Smooth muscle cell of the brain vasculature (primary cell): ENCODE results near the gene ERI2.
"Not testable (repeated sequence)": the region's sequence is repeated elsewhere in the genome, so short reads cannot be mapped to it uniquely, and the experiment has no call there.

Experiments used
- DNase-seq: peaks from one replicate; pipeline ENCODE4 v3.0.0-alpha.2; 2012; ENCODE audit warnings: low read depth, low spot score

ERI2 gene

DNA sequence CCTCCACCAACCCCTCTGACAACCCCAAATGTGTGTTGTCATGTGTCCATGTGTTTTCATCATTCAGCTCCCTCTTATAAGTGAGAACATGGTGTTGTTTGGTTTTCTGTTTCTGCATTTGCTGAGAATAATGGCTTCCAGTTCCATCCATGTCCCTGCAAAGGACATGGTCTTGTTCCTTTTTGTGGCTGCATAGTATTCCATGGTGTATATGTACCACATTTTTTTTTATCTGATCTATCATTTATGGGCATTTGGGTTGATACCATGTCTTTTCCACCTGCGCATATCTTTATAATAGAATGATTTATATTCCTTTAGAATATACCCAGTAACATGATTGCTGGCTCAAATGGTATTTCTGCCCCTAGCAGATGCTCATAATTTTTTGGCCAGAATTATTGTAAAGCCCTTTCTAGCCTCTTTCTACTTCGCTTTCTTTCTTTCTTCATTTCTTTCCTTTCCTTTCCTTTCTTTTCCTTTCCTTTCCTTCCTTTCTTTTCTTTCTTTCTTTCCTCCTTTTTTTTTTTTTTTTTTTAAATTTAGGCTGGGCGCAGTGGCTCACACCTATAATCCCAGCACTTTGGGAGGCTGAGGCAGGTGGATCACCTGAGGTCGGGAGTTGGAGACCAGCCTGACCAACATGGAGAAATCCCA, 12.8 kb upstream of the ERI2 start:
- DNase-seq, result no peak

DNA sequence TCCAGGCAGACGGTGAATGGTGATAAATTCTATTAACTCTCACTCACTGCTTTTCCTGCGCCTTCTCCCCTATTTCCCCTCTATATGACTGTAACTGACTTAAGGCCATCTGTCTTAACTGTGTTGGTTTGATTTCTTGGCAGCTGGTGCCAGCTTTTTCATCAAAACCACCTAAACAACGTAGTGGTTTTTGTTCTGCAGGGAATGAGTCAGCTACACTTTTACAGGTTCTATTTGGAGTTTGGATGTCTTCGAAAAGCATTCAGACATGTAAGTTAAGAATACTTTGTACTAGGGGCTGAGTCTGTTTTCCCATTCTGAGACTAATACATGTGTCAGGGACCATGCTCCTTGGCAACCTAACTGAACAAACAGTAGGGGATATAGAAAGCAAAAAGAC, 8.5 kb upstream of the ERI2 start:
- no peak for DNase-seq

DNA sequence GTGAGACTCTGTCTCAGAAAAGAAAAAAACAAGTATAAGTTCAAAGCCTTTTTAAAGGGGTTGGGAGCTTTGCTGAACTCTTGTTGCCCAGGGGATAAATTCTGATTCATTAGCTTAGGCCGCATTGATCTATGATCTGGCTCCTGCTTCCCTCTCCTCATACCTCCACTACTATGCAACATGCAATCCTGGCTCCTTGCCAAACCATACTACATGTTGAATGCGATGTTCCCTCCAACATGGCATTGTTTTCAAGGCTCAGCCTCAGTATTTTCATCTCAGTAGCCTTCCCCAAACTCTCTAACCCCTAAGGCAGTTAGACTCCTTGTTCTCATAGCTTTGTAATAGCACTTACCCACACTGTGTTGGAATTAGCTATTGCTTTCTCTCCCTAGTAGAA, 6.2 kb upstream of the ERI2 start:
- no peak for DNase-seq

GRCh38 chr16:20811889-20812439, 5.7 kb upstream of the ERI2 start:
- DNase-seq, result no peak

DNA sequence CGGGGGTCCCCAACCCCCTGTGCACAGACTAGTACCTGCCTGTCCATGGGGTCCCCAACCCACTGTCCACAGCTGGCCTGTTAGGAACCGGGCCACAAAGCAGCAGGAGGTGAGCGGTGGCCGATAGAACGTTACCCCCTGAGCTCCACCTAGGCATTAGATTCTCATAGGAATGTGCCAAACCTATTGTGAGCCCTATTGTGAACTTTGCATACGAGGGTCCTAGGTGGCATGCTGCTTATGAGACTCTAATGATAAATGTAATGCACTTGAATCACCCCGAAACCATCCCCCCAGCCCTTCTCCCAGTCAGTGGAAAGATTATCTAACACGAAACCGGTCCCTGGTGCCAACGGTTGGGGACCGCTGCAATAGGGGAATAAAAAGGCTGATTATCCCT, 1.6 kb upstream of the ERI2 start:
- DNase-seq, result no peak

DNA sequence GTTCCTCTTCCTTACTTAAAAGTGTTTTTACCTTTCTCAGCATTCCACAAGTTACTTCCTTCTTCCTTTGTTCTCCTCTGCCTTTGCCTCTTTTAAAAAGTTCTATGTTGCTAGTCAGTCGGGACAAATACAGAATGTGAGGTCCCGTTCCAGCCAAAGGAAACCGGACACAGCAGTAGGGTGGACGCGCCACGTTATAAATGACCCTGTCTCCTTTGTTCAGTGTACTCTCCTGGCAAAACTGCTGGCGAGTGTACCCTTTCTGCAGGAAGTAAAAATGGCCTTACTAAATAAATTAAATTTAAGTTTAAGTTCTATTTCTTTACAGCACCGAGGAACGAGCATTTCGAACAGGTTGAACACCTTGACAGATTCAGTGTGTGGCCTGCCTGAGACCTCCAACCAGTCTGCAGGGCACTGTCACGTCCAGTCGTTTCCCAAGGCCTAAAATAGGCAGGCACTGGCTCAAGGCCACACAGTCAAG, 546 bp downstream of the ERI2 start:
- not testable (repeated sequence) for DNase-seq

DNA sequence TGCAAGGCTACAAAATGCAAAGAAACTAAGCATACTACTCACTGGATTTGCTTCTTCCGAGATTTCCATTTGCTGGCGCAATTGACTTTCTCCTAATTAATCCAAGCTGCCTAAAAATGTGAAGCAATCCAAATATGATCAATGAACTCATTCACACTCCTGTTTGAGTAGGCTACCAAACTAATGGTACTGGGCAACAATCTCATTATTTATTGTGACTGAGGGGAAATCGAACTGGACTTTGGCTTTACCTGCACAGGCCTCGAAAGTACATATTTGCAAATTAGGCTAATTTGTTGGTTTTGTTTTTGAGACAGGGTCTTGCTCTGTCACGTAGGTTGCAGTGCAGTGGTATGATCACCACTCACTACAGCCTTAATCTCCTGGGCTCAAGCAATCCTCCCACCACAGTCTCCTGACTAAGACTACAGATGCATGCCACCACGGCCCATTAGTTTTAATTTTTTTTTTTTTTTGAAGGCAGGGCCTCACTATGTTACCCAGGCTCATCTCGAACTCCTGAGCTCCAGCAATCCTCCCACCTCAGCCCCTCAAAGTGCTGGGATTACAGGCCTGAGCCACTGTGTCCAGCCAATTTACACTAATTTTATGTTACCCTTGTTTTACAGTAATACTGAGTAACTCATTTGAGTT, 2.6 kb downstream of the ERI2 start:
- DNase-seq, result no peak

DNA sequence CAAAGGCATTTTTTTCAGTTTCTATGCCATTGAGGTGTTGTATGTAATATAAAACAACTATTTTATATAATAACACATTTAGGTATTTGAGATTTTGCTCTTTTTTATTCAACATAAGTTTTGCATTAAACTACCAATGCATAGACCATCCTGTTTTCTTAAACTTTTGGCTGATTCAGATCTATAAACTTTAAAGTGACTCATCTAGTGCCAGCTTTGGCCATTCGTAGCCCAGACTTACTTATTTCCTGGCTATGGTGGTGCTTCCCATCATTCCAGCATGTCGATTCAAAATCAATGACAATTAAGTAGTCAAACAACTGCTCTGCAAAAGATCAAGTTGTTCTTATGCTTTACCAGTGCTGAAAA, 3.1 kb downstream of the ERI2 start:
- no peak for DNase-seq

- no peak for DNase-seq
Observed at GRCh38 chr16:20801278-20801677, 5.0 kb downstream of the ERI2 start.

DNA sequence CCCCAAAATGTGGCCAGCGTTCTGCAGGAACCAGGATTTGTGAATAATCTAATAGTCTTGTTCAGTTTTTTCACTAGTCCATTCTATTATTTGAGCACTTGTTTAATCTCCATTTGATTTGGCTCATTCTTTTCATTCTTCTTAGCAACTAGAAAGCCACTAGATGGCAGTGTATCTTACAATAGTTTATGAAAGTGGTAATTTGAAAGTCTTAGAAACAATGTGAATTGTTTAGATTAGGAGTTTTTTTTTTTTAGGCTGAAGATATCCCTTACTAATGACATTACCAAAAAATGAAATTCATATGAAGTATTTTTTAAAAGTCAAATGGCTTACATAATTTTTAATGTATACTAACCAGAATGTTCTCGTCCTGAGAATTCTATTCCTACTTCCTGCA, 6.7 kb downstream of the ERI2 start:
- DNase-seq, result no peak

- DNase-seq, result no peak
Observed at GRCh38 chr16:20798364-20798763, 7.9 kb downstream of the ERI2 start.

DNA sequence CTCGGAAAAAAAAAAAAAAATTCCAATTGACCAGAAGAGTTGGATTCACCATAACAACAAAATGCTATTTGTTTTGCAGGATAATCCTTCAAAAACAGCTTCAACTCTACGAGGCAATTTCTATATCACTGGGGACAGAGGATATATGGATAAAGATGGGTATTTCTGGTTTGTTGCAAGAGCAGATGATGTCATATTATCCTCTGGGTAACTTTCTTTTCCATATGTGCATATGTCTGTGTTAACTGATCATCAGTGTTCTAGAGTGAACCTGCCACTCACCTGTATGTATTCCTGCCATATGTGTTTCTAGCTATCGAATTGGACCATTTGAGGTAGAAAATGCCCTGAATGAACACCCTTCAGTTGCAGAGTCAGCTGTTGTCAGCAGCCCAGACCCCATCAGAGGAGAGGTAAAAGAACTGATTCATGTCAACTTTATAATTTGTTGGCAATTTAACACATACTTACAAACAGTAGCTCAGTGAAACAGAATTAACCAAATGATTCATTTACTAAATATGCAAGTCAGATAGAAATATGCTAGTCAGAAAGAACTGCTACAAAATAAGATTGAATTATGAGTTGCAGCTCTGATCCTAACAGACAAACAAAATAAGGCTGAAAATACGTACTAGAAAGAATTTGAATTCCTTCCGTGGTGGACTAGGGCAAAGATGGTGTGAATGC, 14.2 kb downstream of the ERI2 start:
- DNase-seq, result no peak

DNA sequence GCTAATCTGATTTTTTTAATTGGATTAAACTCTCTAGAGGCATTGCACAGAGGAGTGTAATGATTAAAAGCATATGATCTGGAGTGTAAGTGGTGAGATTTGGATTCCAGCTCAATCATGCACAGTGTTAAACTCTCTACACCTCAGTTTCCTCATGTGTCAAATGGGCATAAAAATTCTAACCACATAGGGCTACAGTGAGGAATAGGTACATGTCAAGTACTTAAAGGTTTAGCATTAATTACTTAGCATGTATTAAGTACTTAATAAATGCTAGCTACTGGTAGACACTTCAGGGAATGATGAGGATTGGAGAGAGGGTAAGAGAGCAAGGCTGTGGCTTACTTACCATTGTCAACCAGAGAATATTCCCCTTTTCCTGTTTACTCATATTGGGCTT, 17.1 kb downstream of the ERI2 start:
- DNase-seq, result no peak

GRCh38 chr16:20784204-20784603, 22.1 kb downstream of the ERI2 start:
- no peak for DNase-seq

DNA sequence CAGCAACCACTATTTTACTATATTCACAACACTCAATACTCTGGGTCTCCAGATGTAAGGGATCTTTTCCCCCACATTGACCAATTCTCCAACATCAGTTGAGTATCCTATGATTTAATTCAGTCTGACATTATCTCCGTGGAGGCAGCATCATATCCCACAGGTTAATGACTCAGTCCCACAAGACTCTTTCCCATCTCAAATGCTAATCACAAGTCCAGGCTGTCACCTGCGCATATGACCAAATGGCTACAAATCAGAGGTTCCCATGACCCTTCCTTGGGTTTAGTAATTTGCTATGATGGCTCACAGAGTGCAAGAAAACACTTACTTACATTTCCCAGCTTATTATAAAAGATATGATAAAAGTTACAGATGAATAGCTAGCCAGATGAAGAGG, 23.8 kb downstream of the ERI2 start:
- DNase-seq, result no peak

DNA sequence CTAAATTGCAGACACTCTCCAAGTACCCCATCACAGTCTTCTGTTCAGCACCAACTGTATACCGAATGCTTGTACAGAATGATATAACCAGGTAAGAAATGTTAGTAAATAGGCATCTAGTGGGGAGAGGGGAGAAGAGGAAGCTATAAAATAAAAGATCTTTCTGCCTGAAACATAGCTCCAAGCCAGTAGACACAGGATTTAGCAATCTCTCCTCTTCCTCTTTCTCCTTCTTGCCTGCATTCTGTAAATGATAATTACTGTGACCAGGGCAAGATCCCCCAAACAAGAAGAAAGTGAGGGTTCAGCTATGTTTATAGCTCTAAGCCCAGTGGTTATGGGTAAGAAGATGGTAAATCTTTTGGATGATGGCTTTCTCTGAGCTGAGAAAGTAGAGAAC, 24.6 kb downstream of the ERI2 start:
- no peak for DNase-seq

- no peak for DNase-seq
Observed at GRCh38 chr16:20774703-20775362, 31.4 kb downstream of the ERI2 start.

- DNase-seq, result no peak
Observed at GRCh38 chr16:20773679-20774078, 32.6 kb downstream of the ERI2 start.

DNA sequence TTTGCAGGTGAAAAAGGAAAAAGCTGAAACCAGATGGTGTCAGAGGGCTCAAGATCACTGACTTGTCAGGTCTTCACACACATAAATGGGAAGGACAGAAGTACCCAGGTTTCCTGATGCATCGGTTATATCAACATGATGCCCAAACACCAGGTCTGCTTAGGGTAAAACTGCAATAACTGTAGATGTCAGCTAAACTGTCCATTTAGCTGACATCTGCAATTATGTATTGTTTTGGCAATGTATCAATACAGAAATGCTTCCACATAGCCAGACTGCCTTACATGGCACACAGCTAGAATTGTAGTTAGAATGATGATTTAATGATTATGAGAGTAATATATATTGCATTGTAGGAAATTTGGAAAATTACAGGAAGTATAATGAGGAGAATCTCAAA, 37.5 kb downstream of the ERI2 start:
- no peak for DNase-seq

DNA sequence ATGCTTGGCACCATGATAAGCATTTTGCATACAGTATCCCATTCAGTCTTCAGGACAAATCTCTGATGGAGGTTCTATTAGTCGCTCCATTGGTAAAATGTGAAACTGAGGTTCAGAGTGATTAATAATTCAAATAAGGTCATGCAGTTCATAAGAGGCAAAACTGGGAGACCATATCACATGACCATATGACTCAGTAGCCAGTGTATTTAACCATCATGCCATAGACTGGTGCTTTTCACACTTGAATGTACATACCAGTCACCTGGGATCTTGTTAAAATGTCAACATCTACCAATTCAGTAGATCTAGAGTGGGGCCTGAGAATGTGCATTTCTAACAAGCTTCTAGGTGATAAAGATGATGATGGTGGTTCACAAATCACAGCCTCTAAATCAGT, 38.2 kb downstream of the ERI2 start:
- DNase-seq, result no peak

DNA sequence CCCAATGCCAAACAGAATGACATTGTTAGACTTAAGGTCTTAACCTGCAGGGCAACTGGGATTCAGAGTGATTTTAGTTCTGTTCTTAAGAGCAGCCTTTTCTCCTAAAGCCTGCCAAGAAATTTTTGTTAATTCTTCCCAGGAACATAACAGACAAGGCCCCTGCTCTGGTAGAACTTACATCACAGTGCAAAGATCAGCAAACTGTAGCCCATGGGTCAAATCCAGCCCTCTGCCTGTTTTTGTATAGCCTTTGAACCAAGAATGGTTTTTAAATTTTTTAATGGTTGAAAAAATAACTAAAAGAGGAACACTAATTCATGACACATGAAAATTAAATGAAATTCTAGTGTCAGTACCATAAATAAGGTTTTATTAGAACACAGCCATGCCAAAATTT, 38.7 kb downstream of the ERI2 start:
- no peak for DNase-seq

DNA sequence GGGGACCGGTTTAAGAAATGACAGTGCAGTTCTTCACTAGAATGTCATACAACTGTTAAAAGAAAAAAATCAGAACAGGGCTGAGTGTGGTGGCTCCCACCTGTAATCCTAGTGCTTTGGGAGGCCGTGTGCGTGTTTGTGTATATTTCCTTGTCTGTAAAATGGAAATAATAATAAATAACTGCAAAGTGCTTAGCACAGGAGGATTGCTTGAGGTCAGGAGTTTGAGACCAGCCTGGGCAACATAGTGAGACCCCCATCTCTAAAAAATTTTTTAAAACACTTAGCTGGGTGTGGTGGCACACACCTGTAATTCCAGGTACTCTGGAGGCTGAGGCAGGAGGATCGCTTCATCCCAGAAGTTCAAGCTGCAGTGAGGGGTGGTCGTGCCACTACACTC, 40.0 kb downstream of the ERI2 start:
- DNase-seq, result no peak
